Activated T-cell treated with anti-CD3 and anti-CD28 coated beads for 4 hours (primary cell): ENCODE results near the gene LAMC3.
A peak's percentile ranks its signal among the peaks of the same experiment; 100 is the strongest.
"Not testable (repeated sequence)": the region's sequence is repeated elsewhere in the genome, so short reads cannot be mapped to it uniquely, and the experiment has no call there.

ENCODE experiments used
- DNase-seq: peaks from one replicate; pipeline ENCODE4 v3.0.0-alpha.2; 2020

LAMC3 gene

GRCh38 chr9:131082774-131083512 is 74.0 kb downstream of the LAMC3 start:
- DNase-seq: no peak

DNA sequence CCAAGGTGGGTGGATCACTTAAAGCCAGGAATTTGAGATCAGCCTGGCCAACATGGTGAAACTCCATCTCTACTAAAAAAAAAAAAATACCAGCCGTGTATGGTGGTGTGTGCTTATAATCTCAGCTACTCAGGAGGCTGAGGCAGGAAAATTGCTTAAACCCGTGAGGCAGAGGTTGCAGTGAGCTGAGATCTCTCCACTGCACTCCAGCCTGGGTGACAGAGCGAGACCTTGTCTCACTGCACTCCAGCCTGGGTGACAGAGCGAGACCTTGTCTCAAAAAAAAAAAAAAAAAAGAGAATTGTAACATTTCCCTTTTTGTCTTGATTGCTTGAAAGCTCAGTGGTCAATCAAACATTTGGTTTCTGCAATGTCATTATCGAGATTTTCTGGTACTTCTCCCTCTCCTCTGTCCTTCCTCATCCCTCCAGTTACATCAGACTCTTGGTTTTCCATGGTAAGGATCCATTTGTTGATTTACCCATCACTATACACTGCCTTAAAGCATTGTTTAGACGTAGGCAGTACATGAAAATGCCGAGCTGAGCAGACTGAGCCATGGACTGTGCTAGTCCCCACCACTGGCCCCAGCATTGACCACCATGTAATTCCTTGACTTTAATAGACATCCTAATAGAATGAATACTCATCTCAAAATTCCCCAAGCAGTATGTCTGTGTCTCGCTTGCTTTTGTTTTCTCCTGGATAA is 75.8 kb downstream of the LAMC3 start:
- DNase-seq: no peak

GRCh38 chr9:131085370-131086122 is 76.6 kb downstream of the LAMC3 start:
- DNase-seq: no peak

DNA sequence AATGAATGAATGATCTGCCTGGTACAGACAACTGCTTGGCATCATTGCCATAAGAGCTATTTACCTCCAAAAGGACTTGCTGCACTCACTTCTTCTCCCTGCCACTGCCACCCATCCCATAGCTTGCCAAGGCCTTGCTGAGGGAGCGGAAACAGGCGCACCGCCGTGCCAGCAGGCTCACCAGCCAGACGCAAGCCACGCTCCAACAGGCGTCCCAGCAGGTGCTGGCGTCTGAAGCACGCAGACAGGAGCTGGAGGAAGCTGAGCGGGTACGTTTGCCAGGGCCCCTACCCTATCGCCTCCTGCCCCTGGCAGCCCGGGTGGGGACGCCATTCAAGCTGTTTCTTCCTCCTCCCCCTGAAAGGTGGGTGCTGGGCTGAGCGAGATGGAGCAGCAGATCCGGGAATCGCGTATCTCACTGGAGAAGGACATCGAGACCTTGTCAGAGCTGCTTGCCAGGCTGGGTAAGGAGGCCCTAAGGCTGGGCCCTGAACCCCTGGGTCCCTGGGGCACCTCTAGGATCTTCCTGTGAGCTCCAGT is 78.5 kb downstream of the LAMC3 start:
- no peak for DNase-seq

GRCh38 chr9:131090025-131090787 is 81.2 kb downstream of the LAMC3 start:
- no peak for DNase-seq

DNA sequence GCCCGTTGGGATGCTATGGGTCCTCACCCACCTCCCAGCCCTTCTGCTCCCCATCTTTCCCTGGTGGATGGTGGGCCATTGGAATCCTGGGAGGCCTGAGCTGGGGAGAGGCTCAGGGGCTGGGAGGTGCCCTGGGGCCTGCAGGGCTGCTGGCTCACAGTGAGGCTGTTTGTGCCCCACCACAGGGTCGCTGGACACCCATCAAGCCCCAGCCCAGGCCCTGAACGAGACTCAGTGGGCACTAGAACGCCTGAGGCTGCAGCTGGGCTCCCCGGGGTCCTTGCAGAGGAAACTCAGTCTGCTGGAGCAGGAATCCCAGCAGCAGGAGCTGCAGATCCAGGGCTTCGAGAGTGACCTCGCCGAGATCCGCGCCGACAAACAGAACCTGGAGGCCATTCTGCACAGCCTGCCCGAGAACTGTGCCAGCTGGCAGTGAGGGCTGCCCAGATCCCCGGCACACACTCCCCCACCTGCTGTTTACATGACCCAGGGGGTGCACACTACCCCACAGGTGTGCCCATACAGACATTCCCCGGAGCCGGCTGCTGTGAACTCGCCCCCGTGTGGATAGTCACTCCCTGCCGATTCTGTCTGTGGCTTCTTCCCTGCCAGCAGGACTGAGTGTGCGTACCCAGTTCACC is 82.5 kb downstream of the LAMC3 start:
- DNase-seq: no peak

DNA sequence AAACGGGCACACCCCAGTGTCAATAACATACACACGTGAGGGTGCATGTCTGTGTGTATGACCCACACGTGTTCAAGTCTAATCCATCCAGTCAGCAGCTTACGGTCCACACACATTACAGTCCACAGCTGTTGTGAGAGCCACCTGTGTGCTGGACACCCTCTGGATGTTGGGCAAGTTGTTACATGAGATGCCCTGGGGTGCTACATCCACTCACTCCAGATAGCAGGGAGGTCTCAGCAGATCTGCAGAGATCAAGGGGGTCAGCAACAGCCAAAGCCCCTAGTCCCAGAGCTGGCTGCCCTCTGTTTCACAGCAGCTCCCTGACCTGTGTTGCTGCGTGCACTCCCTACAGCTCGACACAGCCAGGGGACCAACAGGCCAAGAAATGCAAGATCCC is 83.1 kb downstream of the LAMC3 start:
- DNase-seq: no peak

GRCh38 chr9:131092548-131093440 is 83.8 kb downstream of the LAMC3 start:
- no peak for DNase-seq

GRCh38 chr9:131094015-131094414 is 85.0 kb downstream of the LAMC3 start:
- DNase-seq: no peak

DNA sequence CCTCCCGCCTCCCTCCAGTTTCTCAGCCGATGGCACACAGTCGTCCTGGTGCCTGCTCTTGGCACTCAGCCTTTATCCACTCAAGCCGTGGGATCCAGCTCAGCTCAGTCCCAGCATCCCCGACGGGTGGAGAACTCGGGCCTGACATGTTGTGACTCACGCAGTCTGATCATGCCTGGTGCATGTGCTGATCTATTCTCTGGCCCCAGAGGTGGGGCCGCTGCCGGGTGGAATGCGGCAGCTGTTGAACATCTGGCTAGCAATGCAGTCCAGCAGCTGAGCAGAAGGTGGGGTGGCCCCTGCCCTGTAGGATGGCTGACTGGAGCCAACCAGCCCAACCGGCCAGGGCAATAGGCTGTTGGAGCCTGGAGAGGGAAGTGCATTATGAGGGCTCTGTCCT is 85.6 kb downstream of the LAMC3 start:
- DNase-seq: no peak

GRCh38 chr9:131095666-131096268 is 86.8 kb downstream of the LAMC3 start:
- DNase-seq: no peak

- DNase-seq: peak; percentile 34
These were observed 87.5 kb downstream of the LAMC3 start, which contains the start of gene AIF1L for GRCh38 chr9:131096269-131097125. TSS of gene AIF1L (plus strand) at chr9:131096531. CDS start at chr9:131096630, 99 bp downstream.

DNA sequence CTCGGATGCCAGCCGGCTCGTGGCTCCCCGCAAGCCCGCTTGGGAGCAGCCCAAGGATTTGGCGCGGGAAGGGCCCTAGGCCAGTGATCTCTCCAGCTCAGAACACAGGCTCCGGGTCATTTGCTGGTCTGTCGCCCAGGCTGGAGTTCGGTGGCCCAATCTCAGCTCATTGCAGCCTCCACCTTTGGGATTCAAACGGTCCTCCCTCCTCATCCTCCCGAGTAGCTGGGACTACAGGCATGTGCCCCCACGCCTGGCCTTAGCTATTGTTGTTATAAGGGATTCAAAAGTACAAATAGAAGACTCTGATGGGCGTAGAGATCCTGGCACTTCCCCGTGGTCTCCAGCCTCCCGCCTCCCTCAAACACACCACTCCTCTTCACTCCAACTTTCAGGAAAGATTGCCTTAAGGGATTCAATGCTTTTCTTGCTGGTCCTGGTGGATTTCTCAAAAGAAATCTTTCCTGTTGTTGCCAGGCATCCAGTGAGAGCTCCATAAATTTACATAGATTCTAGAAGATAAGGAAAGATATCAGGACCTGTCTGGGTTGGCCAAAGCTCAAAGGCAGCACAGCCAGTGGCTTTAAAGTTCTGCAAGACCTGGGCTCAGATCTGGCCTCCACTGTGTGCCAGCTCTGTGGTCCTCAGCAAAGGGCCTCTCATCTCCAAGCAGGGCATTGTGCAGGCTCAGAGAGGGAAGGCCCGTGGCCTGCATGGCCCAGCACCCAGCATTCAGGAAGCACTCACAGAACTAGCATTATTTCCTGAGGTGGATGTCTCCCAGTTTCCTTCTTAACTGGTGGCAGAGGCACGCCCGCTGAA is 88.4 kb downstream of the LAMC3 start:
- DNase-seq: no peak

- no peak for DNase-seq
These were observed 88.9 kb downstream of the LAMC3 start for GRCh38 chr9:131097948-131098278.

DNA sequence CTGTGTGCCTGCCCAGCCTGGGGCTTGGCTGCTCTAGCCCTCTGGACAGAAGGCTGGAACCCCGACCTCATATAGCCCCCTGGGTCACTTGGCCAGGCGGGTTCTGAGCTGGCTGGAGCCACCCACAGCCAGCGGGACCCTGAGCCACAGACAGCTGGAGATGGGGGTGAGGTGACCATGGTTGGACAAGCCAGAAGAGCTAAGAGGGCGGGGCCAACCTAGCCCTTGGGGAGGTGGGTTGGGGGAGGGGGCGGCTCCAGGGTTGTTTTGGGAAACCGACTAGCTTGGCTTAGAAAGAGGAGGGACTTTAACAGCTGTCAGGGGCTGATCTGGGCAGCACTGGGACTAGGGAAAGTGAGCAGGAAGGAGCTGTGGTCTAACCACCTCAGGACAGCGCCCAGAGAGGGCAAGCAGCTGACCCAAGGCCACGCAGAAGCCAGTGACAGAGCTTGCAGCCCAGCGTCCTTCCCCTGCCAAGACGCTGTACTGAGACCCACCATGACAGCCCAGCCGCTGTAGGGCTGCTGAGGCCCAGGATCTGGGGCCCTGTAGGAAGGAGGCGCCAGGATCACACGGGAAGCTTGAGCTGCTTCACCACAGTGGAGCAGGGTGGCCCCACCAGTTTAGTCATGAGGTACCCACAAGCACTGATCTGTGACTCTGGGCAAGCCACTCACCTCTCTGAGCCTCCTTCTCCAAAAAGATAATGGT is 89.6 kb downstream of the LAMC3 start:
- DNase-seq: no peak

GRCh38 chr9:131099102-131099606 is 90.2 kb downstream of the LAMC3 start:
- DNase-seq: no peak

GRCh38 chr9:131099845-131100244 is 90.9 kb downstream of the LAMC3 start:
- not testable (repeated sequence) for DNase-seq

DNA sequence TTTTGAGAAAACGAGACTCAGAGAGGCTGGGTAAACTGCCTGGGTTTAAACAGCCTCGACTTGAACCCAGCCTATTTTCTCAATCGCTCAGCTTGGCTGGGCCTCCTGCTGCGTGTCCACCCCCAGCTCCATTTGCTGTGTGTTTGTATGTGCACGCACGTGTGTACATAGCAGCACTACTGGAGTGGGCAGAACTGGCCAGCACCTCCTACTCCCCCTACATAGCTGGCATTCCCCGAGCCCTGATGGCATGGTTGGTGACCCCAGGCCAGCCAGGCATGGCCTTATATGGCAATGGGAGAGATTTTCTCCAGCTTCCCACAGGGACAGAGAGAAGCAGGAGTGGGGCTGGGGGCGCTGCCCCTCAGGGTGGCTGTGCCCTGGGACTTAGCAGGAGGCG is 91.5 kb downstream of the LAMC3 start:
- DNase-seq: no peak
